ENCODE measurements around the gene MICAL3.

- TF ChIP-seq CTCF (IDR thresholded peaks at IDR 0.05) (no peak), EP300 (IDR thresholded peaks at IDR 0.05) (no peak), POLR2A (IDR thresholded peaks at IDR 0.05) (no peak), POLR2AphosphoS5 (IDR thresholded peaks at IDR 0.05) (no peak)
Measured at GRCh38 chr22:17984114-17984513, 40.2 kb downstream of the MICAL3 start.
